ENCODE data around the gene MCF2L2. TPM values are rescaled to one million over a fixed set of nuclear protein-coding genes. Genes with fewer than 3 reads are reported as not detected.

Gene MCF2L2
- total and polyA plus RNA-seq, 2 of the 13 experiments (the other 11 are each of a cell fraction or from before 2014, with no cell fraction given): not detected

DNA sequence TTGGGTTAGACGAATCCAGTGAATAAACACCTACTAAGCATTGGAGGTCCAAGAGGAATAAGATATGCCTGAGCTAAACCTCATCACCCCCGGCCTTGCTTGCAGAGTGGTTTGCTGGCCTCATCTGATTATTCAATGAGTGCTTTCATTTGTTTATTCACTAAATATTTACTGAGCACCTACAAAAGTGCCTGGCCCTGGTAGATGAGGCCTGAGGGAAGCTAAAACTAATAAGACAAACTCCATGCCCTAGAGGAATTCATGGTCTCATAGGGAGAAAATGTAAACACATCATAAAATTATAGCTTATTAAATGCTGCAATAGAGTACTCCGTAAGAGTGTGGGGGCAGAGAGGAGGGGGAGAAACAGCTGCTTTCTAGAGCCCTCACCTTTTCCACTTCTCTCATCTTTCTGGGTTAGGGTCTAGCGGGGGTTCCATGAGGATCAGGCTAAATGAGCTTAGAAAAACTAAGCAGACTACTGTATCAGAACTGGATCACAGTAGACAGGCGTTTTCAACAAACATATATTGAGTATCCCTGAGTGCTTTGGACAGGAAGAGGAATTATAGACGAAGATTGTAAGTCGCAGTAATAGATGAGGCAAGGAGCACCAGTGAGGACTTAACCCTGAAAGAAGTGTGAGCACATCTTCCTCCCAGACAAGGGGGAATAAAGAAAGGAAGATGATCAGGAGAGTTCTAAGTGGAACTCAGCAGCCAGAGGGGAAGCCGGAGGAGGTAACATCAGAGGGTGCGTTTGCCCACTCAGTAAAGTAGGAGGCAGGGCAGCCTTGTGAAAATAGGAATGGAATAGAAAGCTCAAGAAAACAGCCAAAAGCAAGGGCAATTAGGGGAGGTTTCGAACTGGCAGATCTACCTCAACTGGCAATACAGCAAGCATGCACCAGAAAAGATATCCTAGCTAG is 234.4 kb downstream of the MCF2L2 start (continued):
- TF ChIP-seq, protein P1, sequence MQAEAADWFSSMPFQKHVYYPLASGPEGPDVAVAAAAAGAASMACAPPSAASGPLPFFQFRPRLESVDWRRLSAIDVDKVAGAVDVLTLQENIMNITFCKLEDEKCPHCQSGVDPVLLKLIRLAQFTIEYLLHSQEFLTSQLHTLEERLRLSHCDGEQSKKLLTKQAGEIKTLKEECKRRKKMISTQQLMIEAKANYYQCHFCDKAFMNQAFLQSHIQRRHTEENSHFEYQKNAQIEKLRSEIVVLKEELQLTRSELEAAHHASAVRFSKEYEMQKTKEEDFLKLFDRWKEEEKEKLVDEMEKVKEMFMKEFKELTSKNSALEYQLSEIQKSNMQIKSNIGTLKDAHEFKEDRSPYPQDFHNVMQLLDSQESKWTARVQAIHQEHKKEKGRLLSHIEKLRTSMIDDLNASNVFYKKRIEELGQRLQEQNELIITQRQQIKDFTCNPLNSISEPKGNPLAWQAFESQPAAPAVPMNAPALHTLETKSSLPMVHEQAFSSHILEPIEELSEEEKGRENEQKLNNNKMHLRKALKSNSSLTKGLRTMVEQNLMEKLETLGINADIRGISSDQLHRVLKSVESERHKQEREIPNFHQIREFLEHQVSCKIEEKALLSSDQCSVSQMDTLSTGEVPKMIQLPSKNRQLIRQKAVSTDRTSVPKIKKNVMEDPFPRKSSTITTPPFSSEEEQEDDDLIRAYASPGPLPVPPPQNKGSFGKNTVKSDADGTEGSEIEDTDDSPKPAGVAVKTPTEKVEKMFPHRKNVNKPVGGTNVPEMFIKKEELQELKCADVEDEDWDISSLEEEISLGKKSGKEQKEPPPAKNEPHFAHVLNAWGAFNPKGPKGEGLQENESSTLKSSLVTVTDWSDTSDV (CRISPR knock-in tag; IDR thresholded peaks at IDR 0.05): no peak

DNA sequence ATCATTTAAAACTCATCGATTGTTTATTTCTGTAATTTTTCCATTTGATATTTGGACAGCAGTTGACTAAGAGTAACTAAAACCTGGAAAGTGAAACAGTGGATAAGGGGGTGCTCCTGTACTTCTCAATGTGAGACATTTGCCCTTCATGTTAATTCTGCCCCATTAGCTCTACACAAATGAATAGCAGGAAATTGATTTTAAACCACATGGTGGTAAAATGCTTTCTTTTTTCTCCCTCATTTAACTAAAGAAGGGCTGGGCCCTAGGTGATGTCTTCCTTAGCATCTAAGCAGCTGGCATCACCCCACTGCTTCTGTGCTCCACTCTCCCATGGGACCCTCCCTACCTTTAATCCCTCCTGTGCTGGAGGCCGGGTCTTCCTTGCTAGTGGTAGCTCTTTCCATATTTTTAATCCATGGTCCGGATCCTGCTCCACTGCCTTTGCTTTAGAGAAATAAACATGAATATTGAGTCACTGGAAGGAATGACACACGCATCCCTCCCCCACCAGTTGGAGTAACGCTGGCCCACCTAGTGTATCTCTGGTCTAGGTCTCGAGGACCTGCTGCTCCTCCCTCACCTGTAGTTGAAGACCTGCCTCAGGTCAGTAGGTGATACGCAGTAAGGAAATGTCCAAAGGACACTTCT is 235.6 kb downstream of the MCF2L2 start:
- in situ Hi-C loops (cut with HindIII; ENCODE audit: extremely low pct_ligation_motif_present, low pct_unique_long_range_greater_than_20kb) (no loop called here), intact Hi-C loops (cut with micrococcal nuclease; ENCODE audit: unreplicated experiment) (no loop called here)
- no peak overlapping the region for H3K4me3 ChIP-seq (replicated peaks in 1 of 3; ENCODE audit: insufficient read depth in 1 of 3, low read depth in 2 of 3, low read length in 3 of 3)
- BruUV-seq (replicated peaks): no TSS peak
- H2AFZ ChIP-seq (ENCODE audit: low read length): no peak overlapping the region
- H4K20me1 ChIP-seq (ENCODE audit: insufficient read depth, low read length): no peaks in the 10 kb centered on the region
- no peaks in the 10 kb centered on the region for H3K4me1 ChIP-seq (ENCODE audit: insufficient read depth, low read length)
- no peak overlapping the region for H3K27ac ChIP-seq (ENCODE audit: extremely low read length, insufficient read depth, low read length)
- ATAC-seq (no peak), FAIRE-seq (no peak), DNase-seq (ENCODE audit: low spot score) (no peak)
- H3K9ac ChIP-seq (ENCODE audit: insufficient read depth, low read depth, low read length): no peak overlapping the region
- peaks cover 0 to 25% of the 10 kb centered on the region in 2 experiments; a peak in 3 of 5 replicates for H3K27me3 ChIP-seq (ENCODE audit: control insufficient read depth in 1 of 2, insufficient read depth in 2 of 2, low read length in 2 of 2)
- WGBS (ENCODE audit: low lambda C conversion rate): 33% methylated on average over 7 of the region's 7 CpGs
- no peaks in the 10 kb centered on the region for H3K79me2 ChIP-seq (ENCODE audit: insufficient read depth, low read length)
- ChIA-PET POLR2A (no interaction called here), CTCF (ENCODE audit: low intra/inter-chr PET ratio, low total read pairs) (no interaction called here)
- H3K36me3 ChIP-seq (replicated peaks in 1 of 2; ENCODE audit: control insufficient read depth in 1 of 2, insufficient read depth in 2 of 2, low read length in 2 of 2): no peaks in the 10 kb centered on the region
- no peaks in the 10 kb centered on the region for H3K9me3 ChIP-seq (ENCODE audit: low read length)
- no peak overlapping the region for H3K4me2 ChIP-seq (ENCODE audit: low read depth, low read length)
- TF ChIP-seq NAIF1 (CRISPR knock-in tag; IDR thresholded peaks at IDR 0.05; ENCODE audit: borderline replicate concordance) (no peak), NFKBIZ (CRISPR knock-in tag; IDR thresholded peaks at IDR 0.05) (no peak), ZNF75D (CRISPR knock-in tag; IDR thresholded peaks at IDR 0.05; ENCODE audit: borderline replicate concordance) (no peak), ZNF562 (CRISPR knock-in tag; IDR thresholded peaks at IDR 0.05; ENCODE audit: borderline replicate concordance) (no peak), HNRNPK (IDR thresholded peaks at IDR 0.05; ENCODE audit: low read depth, low read length, poor library complexity, severe bottlenecking) (no peak), MAFG (CRISPR knock-in tag; IDR thresholded peaks at IDR 0.05) (no peak)
- TF ChIP-seq, protein P2, sequence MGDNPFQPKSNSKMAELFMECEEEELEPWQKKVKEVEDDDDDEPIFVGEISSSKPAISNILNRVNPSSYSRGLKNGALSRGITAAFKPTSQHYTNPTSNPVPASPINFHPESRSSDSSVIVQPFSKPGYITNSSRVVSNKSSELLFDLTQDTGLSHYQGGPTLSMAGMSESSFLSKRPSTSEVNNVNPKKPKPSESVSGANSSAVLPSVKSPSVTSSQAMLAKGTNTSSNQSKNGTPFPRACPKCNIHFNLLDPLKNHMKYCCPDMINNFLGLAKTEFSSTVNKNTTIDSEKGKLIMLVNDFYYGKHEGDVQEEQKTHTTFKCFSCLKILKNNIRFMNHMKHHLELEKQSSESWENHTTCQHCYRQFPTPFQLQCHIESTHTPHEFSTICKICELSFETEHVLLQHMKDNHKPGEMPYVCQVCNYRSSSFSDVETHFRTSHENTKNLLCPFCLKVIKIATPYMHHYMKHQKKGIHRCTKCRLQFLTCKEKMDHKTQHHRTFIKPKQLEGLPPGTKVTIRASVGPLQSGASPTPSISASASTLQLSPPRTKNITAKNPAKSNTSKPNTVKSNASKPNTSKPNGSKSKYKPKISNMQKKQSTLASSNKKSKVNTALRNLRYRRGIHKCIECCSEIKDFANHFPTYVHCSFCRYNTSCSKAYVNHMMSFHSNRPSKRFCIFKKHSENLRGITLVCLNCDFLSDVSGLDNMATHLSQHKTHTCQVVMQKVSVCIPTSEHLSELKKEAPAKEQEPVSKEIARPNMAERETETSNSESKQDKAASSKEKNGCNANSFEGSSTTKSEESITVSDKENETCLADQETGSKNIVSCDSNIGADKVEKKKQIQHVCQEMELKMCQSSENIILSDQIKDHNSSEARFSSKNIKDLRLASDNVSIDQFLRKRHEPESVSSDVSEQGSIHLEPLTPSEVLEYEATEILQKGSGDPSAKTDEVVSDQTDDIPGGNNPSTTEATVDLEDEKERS (CRISPR knock-in tag; IDR thresholded peaks at IDR 0.05): no peak
- TF ChIP-seq, protein P3, sequence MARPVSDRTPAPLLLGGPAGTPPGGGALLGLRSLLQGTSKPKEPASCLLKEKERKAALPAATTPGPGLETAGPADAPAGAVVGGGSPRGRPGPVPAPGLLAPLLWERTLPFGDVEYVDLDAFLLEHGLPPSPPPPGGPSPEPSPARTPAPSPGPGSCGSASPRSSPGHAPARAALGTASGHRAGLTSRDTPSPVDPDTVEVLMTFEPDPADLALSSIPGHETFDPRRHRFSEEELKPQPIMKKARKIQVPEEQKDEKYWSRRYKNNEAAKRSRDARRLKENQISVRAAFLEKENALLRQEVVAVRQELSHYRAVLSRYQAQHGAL (CRISPR knock-in tag; IDR thresholded peaks at IDR 0.05; ENCODE audit: not compliant biosample characterization): no peak
- TF ChIP-seq, protein P4, sequence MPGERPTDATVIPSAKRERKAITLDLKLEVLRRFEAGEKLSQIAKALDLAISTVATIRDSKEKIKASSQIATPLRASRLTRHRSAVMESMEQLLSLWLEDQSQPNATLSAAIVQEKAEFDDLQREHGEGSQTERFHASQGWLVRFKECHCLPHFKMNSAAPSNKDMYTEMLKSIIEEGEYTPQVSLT (CRISPR knock-in tag; IDR thresholded peaks at IDR 0.05; ENCODE audit: borderline replicate concordance, low read depth): no peak

Measured in HepG2 (cell line).